ENCODE measurements around the gene NCAPH2. TPM values are rescaled to one million over a fixed set of nuclear protein-coding genes. Genes with fewer than 3 reads are reported as not detected.

NCAPH2 gene
- total and polyA plus RNA-seq, 2 of the 13 experiments (the other 11 are each of a cell fraction or from before 2014, with no cell fraction given): 28.1 to 64.4 TPM

- TF ChIP-seq, protein P1, sequence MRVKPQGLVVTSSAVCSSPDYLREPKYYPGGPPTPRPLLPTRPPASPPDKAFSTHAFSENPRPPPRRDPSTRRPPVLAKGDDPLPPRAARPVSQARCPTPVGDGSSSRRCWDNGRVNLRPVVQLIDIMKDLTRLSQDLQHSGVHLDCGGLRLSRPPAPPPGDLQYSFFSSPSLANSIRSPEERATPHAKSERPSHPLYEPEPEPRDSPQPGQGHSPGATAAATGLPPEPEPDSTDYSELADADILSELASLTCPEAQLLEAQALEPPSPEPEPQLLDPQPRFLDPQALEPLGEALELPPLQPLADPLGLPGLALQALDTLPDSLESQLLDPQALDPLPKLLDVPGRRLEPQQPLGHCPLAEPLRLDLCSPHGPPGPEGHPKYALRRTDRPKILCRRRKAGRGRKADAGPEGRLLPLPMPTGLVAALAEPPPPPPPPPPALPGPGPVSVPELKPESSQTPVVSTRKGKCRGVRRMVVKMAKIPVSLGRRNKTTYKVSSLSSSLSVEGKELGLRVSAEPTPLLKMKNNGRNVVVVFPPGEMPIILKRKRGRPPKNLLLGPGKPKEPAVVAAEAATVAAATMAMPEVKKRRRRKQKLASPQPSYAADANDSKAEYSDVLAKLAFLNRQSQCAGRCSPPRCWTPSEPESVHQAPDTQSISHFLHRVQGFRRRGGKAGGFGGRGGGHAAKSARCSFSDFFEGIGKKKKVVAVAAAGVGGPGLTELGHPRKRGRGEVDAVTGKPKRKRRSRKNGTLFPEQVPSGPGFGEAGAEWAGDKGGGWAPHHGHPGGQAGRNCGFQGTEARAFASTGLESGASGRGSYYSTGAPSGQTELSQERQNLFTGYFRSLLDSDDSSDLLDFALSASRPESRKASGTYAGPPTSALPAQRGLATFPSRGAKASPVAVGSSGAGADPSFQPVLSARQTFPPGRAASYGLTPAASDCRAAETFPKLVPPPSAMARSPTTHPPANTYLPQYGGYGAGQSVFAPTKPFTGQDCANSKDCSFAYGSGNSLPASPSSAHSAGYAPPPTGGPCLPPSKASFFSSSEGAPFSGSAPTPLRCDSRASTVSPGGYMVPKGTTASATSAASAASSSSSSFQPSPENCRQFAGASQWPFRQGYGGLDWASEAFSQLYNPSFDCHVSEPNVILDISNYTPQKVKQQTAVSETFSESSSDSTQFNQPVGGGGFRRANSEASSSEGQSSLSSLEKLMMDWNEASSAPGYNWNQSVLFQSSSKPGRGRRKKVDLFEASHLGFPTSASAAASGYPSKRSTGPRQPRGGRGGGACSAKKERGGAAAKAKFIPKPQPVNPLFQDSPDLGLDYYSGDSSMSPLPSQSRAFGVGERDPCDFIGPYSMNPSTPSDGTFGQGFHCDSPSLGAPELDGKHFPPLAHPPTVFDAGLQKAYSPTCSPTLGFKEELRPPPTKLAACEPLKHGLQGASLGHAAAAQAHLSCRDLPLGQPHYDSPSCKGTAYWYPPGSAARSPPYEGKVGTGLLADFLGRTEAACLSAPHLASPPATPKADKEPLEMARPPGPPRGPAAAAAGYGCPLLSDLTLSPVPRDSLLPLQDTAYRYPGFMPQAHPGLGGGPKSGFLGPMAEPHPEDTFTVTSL (CRISPR knock-in tag; IDR thresholded peaks at IDR 0.05; ENCODE audit: borderline replicate concordance): no peak
- TF ChIP-seq ZNF564 (CRISPR knock-in tag; IDR thresholded peaks at IDR 0.05): no peak
- no peak for TF ChIP-seq ZNF34 (CRISPR knock-in tag; IDR thresholded peaks at IDR 0.05; ENCODE audit: borderline replicate concordance)
- no peak for TF ChIP-seq ZSCAN12 (CRISPR knock-in tag; IDR thresholded peaks at IDR 0.05)
- no peak for TF ChIP-seq ZNF615 (CRISPR knock-in tag; IDR thresholded peaks at IDR 0.05; ENCODE audit: borderline replicate concordance)
- TF ChIP-seq RXRA (CRISPR knock-in tag; IDR thresholded peaks at IDR 0.05): 0 out of 2 replicates have a peak, but pooled peaks have one; percentile 21
- TF ChIP-seq, protein P2, sequence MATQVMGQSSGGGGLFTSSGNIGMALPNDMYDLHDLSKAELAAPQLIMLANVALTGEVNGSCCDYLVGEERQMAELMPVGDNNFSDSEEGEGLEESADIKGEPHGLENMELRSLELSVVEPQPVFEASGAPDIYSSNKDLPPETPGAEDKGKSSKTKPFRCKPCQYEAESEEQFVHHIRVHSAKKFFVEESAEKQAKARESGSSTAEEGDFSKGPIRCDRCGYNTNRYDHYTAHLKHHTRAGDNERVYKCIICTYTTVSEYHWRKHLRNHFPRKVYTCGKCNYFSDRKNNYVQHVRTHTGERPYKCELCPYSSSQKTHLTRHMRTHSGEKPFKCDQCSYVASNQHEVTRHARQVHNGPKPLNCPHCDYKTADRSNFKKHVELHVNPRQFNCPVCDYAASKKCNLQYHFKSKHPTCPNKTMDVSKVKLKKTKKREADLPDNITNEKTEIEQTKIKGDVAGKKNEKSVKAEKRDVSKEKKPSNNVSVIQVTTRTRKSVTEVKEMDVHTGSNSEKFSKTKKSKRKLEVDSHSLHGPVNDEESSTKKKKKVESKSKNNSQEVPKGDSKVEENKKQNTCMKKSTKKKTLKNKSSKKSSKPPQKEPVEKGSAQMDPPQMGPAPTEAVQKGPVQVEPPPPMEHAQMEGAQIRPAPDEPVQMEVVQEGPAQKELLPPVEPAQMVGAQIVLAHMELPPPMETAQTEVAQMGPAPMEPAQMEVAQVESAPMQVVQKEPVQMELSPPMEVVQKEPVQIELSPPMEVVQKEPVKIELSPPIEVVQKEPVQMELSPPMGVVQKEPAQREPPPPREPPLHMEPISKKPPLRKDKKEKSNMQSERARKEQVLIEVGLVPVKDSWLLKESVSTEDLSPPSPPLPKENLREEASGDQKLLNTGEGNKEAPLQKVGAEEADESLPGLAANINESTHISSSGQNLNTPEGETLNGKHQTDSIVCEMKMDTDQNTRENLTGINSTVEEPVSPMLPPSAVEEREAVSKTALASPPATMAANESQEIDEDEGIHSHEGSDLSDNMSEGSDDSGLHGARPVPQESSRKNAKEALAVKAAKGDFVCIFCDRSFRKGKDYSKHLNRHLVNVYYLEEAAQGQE (IDR thresholded peaks at IDR 0.05; ENCODE audit: borderline replicate concordance in 1 of 2, low read depth in 1 of 2, low read length in 2 of 2): no peak
- TF ChIP-seq NFYC (CRISPR knock-in tag; IDR thresholded peaks at IDR 0.05): no peak
- no peak for TF ChIP-seq ZFX (CRISPR knock-in tag; IDR thresholded peaks at IDR 0.05; ENCODE audit: low read depth)
- peak; percentile 41 for TF ChIP-seq YEATS4 (CRISPR knock-in tag; IDR thresholded peaks at IDR 0.05; ENCODE audit: borderline replicate concordance)
- TF ChIP-seq, protein P3, sequence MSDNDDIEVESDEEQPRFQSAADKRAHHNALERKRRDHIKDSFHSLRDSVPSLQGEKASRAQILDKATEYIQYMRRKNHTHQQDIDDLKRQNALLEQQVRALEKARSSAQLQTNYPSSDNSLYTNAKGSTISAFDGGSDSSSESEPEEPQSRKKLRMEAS (IDR thresholded peaks at IDR 0.05): no peak
- 0 out of 2 replicates have a peak, but pooled peaks have one; percentile 14 for TF ChIP-seq NR2C2 (CRISPR knock-in tag; IDR thresholded peaks at IDR 0.05; ENCODE audit: borderline replicate concordance)
- TF ChIP-seq, protein P4, sequence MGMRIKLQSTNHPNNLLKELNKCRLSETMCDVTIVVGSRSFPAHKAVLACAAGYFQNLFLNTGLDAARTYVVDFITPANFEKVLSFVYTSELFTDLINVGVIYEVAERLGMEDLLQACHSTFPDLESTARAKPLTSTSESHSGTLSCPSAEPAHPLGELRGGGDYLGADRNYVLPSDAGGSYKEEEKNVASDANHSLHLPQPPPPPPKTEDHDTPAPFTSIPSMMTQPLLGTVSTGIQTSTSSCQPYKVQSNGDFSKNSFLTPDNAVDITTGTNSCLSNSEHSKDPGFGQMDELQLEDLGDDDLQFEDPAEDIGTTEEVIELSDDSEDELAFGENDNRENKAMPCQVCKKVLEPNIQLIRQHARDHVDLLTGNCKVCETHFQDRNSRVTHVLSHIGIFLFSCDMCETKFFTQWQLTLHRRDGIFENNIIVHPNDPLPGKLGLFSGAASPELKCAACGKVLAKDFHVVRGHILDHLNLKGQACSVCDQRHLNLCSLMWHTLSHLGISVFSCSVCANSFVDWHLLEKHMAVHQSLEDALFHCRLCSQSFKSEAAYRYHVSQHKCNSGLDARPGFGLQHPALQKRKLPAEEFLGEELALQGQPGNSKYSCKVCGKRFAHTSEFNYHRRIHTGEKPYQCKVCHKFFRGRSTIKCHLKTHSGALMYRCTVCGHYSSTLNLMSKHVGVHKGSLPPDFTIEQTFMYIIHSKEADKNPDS (CRISPR knock-in tag; IDR thresholded peaks at IDR 0.05): no peak
- no peak for TF ChIP-seq ZNF556 (CRISPR knock-in tag; IDR thresholded peaks at IDR 0.05; ENCODE audit: borderline replicate concordance)
- TF ChIP-seq ZNF101 (CRISPR knock-in tag; IDR thresholded peaks at IDR 0.05; ENCODE audit: borderline replicate concordance, low read depth): no peak
- TF ChIP-seq ZSCAN20 (CRISPR knock-in tag; IDR thresholded peaks at IDR 0.05; ENCODE audit: borderline replicate concordance): no peak
Observed at GRCh38 chr22:50506611-50507420, 1.2 kb upstream of the NCAPH2 start (continued).

Data from HepG2 (cell line).